ES-I3 (cell line): Measurements from ENCODE around the gene PRUNE2.
"Not testable (repeated sequence)": the region's sequence is repeated elsewhere in the genome, so short reads cannot be mapped to it uniquely, and the experiment has no call there.

ENCODE experiments used
- H3K36me3 ChIP-seq: 2 replicates; pipeline ENCODE4 v1.6.1; 2013; ENCODE audit warnings: mild to moderate bottlenecking, low read length, control low read depth, moderate library complexity; ENCODE audit not compliant: insufficient read depth
- H3K4me1 ChIP-seq: 2 replicates; pipeline ENCODE4 v1.6.1; 2013; ENCODE audit warnings: mild to moderate bottlenecking, control low read depth, low read length; ENCODE audit not compliant: insufficient read depth
- H3K9ac ChIP-seq: 2 replicates; pipeline ENCODE4 v1.6.1; 2013; ENCODE audit warnings: low read depth, mild to moderate bottlenecking, low read length, moderate library complexity
- H3K9me3 ChIP-seq: 2 replicates; pipeline ENCODE4 v1.6.1; 2013; ENCODE audit warnings: mild to moderate bottlenecking, low read length, moderate library complexity; ENCODE audit not compliant: control insufficient read depth, insufficient read depth

PRUNE2 gene

GRCh38 chr9:76785501-76785900, 120.4 kb downstream of the PRUNE2 start:
- Histone ChIP-seq H3K36me3 (no peaks in the 10 kb centered on the region), H3K9ac (no peak overlapping the region), H3K9me3 (no peaks in the 10 kb centered on the region), H3K4me1 (no peaks in the 10 kb centered on the region)

- Histone ChIP-seq H3K4me1 (no peaks in the 10 kb centered on the region), H3K36me3 (no peaks in the 10 kb centered on the region), H3K9ac (no peak overlapping the region), H3K9me3 (no peaks in the 10 kb centered on the region)
These were observed 121.0 kb downstream of the PRUNE2 start for GRCh38 chr9:76784881-76785280.

DNA sequence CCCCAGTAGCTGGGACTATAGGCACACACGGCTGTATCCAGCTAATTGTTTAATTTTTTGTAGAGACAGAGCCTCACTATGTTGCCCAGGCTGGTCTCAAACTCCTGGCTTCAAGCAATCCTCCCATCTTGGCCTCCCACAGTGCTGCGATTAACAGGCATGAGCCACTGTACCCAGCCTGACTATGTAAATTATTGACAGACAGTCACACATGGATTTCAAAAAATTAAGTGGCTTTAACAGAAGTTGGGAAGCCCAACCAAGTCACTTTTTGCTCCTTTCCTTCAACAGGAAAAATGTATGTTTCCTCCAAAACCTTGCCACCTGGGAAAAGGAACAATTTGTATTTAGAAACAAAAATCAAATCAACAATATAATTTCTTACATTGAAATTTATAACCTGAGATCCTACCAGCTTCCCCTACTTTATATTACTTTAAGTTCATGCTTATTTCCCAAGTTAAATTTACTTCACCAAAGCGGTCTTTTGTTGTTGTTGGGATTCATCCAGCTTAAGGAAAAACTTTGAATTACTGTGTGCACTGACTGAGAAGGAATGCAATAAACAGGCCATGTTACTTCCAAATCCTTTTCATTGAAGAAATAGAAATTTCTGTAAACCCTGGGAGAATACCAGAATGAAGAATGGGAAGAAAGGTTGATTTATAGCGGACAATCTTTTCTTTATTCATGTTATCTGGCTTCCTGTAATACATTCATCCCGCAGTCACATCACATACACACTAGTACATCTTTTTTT, 133.0 kb downstream of the PRUNE2 start:
- Histone ChIP-seq H3K9me3 (no peaks in the 10 kb centered on the region), H3K36me3 (no peaks in the 10 kb centered on the region), H3K9ac (no peak overlapping the region), H3K4me1 (no peaks in the 10 kb centered on the region)

DNA sequence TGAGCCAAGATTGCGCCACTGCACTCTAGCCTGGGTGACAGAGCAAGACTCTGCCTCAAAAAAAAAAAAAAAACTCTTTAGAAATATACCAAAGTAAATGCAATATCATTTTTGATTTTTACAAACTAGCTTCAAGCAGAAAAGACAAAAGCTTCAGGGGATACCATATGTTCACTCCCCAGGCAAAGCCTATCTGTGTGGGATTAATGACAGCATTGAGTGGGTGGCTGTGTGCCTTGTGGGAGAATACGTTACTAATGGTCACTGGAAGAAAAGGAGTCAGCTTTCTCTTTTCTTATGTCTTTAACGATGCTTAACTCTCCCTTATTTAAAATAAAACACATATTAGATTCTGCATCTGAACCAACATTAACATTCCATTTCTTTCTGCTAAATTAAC, 139.8 kb downstream of the PRUNE2 start:
- H3K36me3 ChIP-seq: no peaks in the 10 kb centered on the region
- no peak overlapping the region for H3K9ac ChIP-seq
- no peaks in the 10 kb centered on the region for H3K4me1 ChIP-seq
- no peaks in the 10 kb centered on the region for H3K9me3 ChIP-seq

- no peaks in the 10 kb centered on the region for H3K9me3 ChIP-seq
- H3K36me3 ChIP-seq: no peaks in the 10 kb centered on the region
- no peak within 1 kb of the TSS for H3K9ac ChIP-seq
- no peaks in the 10 kb centered on the region for H3K4me1 ChIP-seq
These were observed 141.8 kb downstream of the PRUNE2 start, which contains the start of gene PCA3 for GRCh38 chr9:76764138-76764537. TSS of gene PCA3 (plus strand) at chr9:76764438.

GRCh38 chr9:76761448-76761847, 144.5 kb downstream of the PRUNE2 start:
- Histone ChIP-seq H3K9me3 (no peaks in the 10 kb centered on the region), H3K36me3 (no peaks in the 10 kb centered on the region), H3K9ac (no peak overlapping the region), H3K4me1 (peaks cover 3% of the 10 kb centered on the region; the same call in 1 of the 2 replicates)

GRCh38 chr9:76759732-76760131, 146.2 kb downstream of the PRUNE2 start:
- Histone ChIP-seq H3K4me1 (peaks cover 3% of the 10 kb centered on the region; the same call in 1 of the 2 replicates), H3K36me3 (no peaks in the 10 kb centered on the region; the same call in 1 of the 2 replicates), H3K9me3 (no peaks in the 10 kb centered on the region), H3K9ac (no peak overlapping the region)

GRCh38 chr9:76758476-76758875, 147.4 kb downstream of the PRUNE2 start:
- H3K4me1 ChIP-seq: peaks cover 3% of the 10 kb centered on the region; the same call in 1 of the 2 replicates
- no peaks in the 10 kb centered on the region for H3K9me3 ChIP-seq
- H3K9ac ChIP-seq: no peak overlapping the region
- no peaks in the 10 kb centered on the region; the same call in 1 of the 2 replicates for H3K36me3 ChIP-seq

DNA sequence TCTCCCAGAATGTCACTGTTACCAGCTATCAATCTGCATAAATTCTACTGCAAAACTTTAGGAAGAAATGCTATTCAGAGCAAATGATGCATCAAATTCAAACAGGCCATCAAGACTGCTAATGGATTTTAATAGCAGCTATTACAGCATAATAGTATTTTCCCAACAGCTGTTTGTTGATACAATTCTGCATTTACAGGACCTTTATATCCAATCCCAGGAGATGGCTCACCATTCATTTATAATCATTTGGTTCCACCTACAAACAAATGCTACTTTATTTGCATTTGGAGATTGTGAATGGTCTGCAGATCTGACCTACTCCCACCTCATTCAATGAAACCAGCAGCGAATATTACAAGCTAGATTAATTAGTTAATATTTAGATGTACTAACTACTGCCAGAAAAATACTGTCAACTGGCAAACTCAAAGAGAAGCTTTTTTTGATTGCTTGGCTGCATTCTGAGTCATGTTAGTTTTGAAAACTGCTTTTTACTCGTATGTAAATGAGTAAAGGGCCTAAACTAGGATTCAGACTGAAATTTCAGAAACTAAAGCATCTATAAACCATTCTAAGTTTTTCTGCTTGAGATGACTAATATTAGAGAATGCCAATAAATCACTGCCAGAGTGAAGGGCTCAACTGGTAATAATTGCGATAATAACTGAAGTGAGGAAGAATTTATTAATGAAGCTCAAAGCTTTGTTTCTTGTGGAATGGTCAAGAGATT, 148.8 kb downstream of the PRUNE2 start:
- Histone ChIP-seq H3K36me3 (no peaks in the 10 kb centered on the region; the same call in 1 of the 2 replicates), H3K9me3 (no peaks in the 10 kb centered on the region), H3K4me1 (peaks cover 3% of the 10 kb centered on the region; the same call in 1 of the 2 replicates), H3K9ac (no peak overlapping the region)

- H3K9me3 ChIP-seq: no peaks in the 10 kb centered on the region
- no peak overlapping the region for H3K9ac ChIP-seq
- no peaks in the 10 kb centered on the region; the same call in 1 of the 2 replicates for H3K36me3 ChIP-seq
- peaks cover 3% of the 10 kb centered on the region; the same call in 1 of the 2 replicates for H3K4me1 ChIP-seq
These were observed 149.7 kb downstream of the PRUNE2 start for GRCh38 chr9:76756268-76756640.

DNA sequence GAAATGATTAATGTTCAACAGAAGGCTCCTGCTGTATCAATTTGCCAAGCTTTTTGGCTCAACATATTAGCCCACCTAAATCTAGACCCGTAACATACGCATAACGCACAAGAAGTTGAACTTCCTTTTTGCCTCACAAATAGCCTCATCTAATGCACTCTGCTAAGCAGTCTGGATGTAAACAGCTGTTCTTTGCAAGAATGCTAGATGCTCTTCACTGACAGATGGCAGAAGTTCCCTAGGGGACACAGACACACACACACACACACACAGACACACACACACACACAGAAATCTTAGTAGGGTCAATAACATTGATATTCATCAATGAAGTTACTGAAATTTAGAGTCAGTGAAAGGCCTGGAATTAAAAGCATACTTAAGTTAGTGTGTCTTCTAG, 154.9 kb downstream of the PRUNE2 start:
- Histone ChIP-seq H3K36me3 (no peaks in the 10 kb centered on the region; the same call in 1 of the 2 replicates), H3K9ac (no peak overlapping the region), H3K9me3 (no peaks in the 10 kb centered on the region), H3K4me1 (peaks cover 4% of the 10 kb centered on the region)

GRCh38 chr9:76744336-76744735, 161.6 kb downstream of the PRUNE2 start:
- H3K9ac ChIP-seq: no peak overlapping the region
- peaks cover 10% of the 10 kb centered on the region for H3K9me3 ChIP-seq

GRCh38 chr9:76743931-76744330, 162.0 kb downstream of the PRUNE2 start:
- Histone ChIP-seq H3K9me3 (peaks cover 10% of the 10 kb centered on the region), H3K4me1 (0 out of 2 replicates have a peak, but pooled peaks cover under 1% of the 10 kb centered on the region)

More at GRCh38 chr9:76744336-76744735, 161.6 kb downstream of the PRUNE2 start:
- Histone ChIP-seq H3K4me1 (peaks cover 4% of the 10 kb centered on the region; the same call in 1 of the 2 replicates), H3K36me3 (no peaks in the 10 kb centered on the region)

GRCh38 chr9:76742890-76743289, 163.0 kb downstream of the PRUNE2 start:
- H3K9me3 ChIP-seq: peaks cover 10% of the 10 kb centered on the region
- not testable (repeated sequence) for H3K4me1 ChIP-seq

More at GRCh38 chr9:76743931-76744330, 162.0 kb downstream of the PRUNE2 start:
- Histone ChIP-seq H3K36me3 (no peaks in the 10 kb centered on the region), H3K9ac (no peak overlapping the region)

More at GRCh38 chr9:76742890-76743289, 163.0 kb downstream of the PRUNE2 start:
- not testable (repeated sequence) for H3K9ac ChIP-seq, H3K36me3 ChIP-seq
